K562 (cell line): ENCODE results near the gene MLLT3. TPM values are rescaled to one million over a fixed set of nuclear protein-coding genes. Genes with fewer than 3 reads are reported as not detected.

Experiments
- ATAC-seq: fragments of 200-7000 bp; cut with Tn5 transposase; 3 replicates; pipeline ENCODE4 v1.9.1; 2020; ENCODE audit warnings: moderate library complexity
- BruUV-seq: library from RNA; stranded (reverse); fragments of 400-500 nt; replicated peaks from 2 replicates; lab custom pipeline; 2021; lab: Mats Ljungman, UMichigan
- CTCF ChIA-PET: fragments of 300-600 bp; formaldehyde crosslinking; extraction: SDS; loops from one replicate; lab custom pipeline; 2021; ENCODE audit warnings: low intra/inter-chr PET ratio; lab: Yijun Ruan, JAX
- POLR2A ChIA-PET: fragments of 300-600, 350-650 bp; sonication (Branson Sonifier 250); formaldehyde crosslinking; extraction: SDS; loops from one replicate; lab custom pipeline; 2021; ENCODE audit warnings: antibody characterized with exemption, inconsistent platforms; lab: Yijun Ruan, JAX
- DNase-seq, 4 experiments: peaks; one replicate each; pipeline versions ENCODE4 v3.0.0 to v3.0.0-alpha.2; 2011 to 2018; ENCODE audit warnings: low spot score in 3 of 4, mixed read lengths in 3 of 4; ENCODE audit errors: extremely low read depth in 1 of 4
- FAIRE-seq: peaks from 2 replicates; lab custom pipeline; 2011; peaks lifted over from hg19 to GRCh38; lab: Jason Lieb, UNC
- H2AFZ ChIP-seq: 2 replicates; pipeline ENCODE4 v1.6.0; 2011; ENCODE audit warnings: low read depth, low read length, control low read depth, inconsistent platforms
- H3K27ac ChIP-seq: fragments of 200-600 bp; 3 replicates; pipeline ENCODE4 v1.8.0; 2011; ENCODE audit warnings: low read depth, mild to moderate bottlenecking, control low read depth, inconsistent platforms, low read length, moderate library complexity, mixed read lengths; ENCODE audit errors: extremely low read depth
- H3K27me3 ChIP-seq, 2 experiments: fragments of 300-600 bp in 1 of 2; 2 replicates in 1 of 2; 3 replicates in 1 of 2; pipeline versions ENCODE4 v1.6.0 to v1.8.0; 2011; ENCODE audit warnings: inconsistent platforms in 2 of 2, low read length in 2 of 2, mild to moderate bottlenecking in 1 of 2, mixed read lengths in 1 of 2, moderate library complexity in 1 of 2; ENCODE audit not compliant: control insufficient read depth in 2 of 2, insufficient read depth in 2 of 2
- H3K36me3 ChIP-seq: fragments of 300-600 bp; 3 replicates; pipeline ENCODE4 v1.8.0; 2011; ENCODE audit warnings: mild to moderate bottlenecking, low read length, inconsistent platforms; ENCODE audit not compliant: control insufficient read depth, insufficient read depth
- H3K4me1 ChIP-seq, 2 experiments: fragments of 200-600 bp in 1 of 2; replicated peaks in 1 of 2; 2 replicates in 1 of 2; 3 replicates in 1 of 2; pipeline versions ENCODE4 v1.5.1 to v1.8.0; 2011; ENCODE audit warnings: inconsistent platforms in 2 of 2, low read length in 2 of 2, mild to moderate bottlenecking in 1 of 2, mixed read lengths in 1 of 2, moderate library complexity in 1 of 2; ENCODE audit not compliant: control insufficient read depth in 2 of 2, insufficient read depth in 2 of 2
- H3K4me2 ChIP-seq: 2 replicates; pipeline ENCODE4 v1.6.1; 2011; ENCODE audit warnings: low read length, control low read depth, inconsistent platforms, mixed read lengths; ENCODE audit not compliant: insufficient read depth
- H3K4me3 ChIP-seq: fragments of 200-600 bp; sonication (generic), shearing (Covaris generic); 2 replicates; pipeline ENCODE4 v1.5.1; 2016; ENCODE audit warnings: control low read depth, inconsistent platforms
- H3K79me2 ChIP-seq: fragments of 200-600 bp; 3 replicates; pipeline ENCODE4 v1.8.0; 2011; ENCODE audit warnings: low read length, inconsistent platforms; ENCODE audit not compliant: control insufficient read depth, insufficient read depth
- H3K9ac ChIP-seq, 2 experiments: 2 replicates each; pipeline versions ENCODE4 v1.6.0 to v1.6.1; 2011; ENCODE audit warnings: low read depth in 2 of 2, low read length in 2 of 2, control low read depth in 1 of 2, inconsistent platforms in 1 of 2, mild to moderate bottlenecking in 1 of 2, mixed read lengths in 1 of 2; ENCODE audit not compliant: insufficient read depth in 1 of 2
- H3K9me1 ChIP-seq: one replicate; pipeline ENCODE4 v1.6.0; 2011; ENCODE audit warnings: inconsistent platforms, mild to moderate bottlenecking, low read length, moderate library complexity; ENCODE audit not compliant: control insufficient read depth, insufficient read depth
- H3K9me3 ChIP-seq: replicated peaks from 2 replicates; pipeline ENCODE4 v1.5.1; 2011; ENCODE audit warnings: low read depth, low read length, inconsistent platforms; ENCODE audit not compliant: control insufficient read depth, insufficient read depth
- H4K20me1 ChIP-seq: replicated peaks from 2 replicates; pipeline ENCODE4 v1.6.1; 2011; ENCODE audit warnings: low read length, inconsistent platforms, mixed read lengths; ENCODE audit not compliant: control insufficient read depth, insufficient read depth
- SAFB2 ChIP-seq: fragments of 200-400 bp; formaldehyde crosslinking; IDR thresholded peaks from 2 replicates; pipeline ENCODE4 v1.6.1; 2018; ENCODE audit warnings: borderline replicate concordance, low read length, low read depth, moderate library complexity; ENCODE audit not compliant: severe bottlenecking
- SMAD3 ChIP-seq: fragments of 450-650 bp; formaldehyde crosslinking; conservative IDR thresholded peaks from 2 replicates; pipeline ENCODE4 v1.4.0; 2020; ENCODE audit warnings: mild to moderate bottlenecking
- WGBS: fragments of 100-300 bp; shearing (Covaris generic); methylation state at CpG from one replicate; pipeline ENCODE4 v1.1.6; 2016; ENCODE audit warnings: low coverage, mixed read lengths; ENCODE audit not compliant: insufficient coverage; ENCODE audit errors: missing lambda C conversion rate; 5-methylcytosine and 5-hydroxymethylcytosine counted together
- in situ Hi-C: fragments of 300-500 bp; cut with MboI; formaldehyde crosslinking; loops from 4 replicates; pipeline ENCODE4 v1.15.0; 2018; ENCODE audit warnings: inconsistent platforms, mixed read lengths
- intact Hi-C: fragments of 100-400 bp; cut with micrococcal nuclease; formaldehyde crosslinking; loops from 2 replicates; pipeline ENCODE4 v1.14.2; 2022
- polyA plus RNA-seq, 8 experiments: library from polyadenylated mRNA; depleted of rRNA in 4 of 8; stranded (reverse) in 5 of 8; unstranded in 3 of 8; fragments of >200 nt; fragmentation: Nextera tagmentation in 2 of 8; fragmentation: Illumina TruSeq in 1 of 8; extraction: Ambion mirVana in 2 of 8; extraction: Trizol in 1 of 8; gene quantifications; 2 replicates each; pipeline versions ENCODE4 v1.2.1 to v1.2.3, GENCODE V29; 2011 to 2014; ENCODE audit warnings: inconsistent platforms in 1 of 8, missing spikeins in 1 of 8
- total RNA-seq, 7 experiments: library from RNA; depleted of rRNA in 6 of 7; stranded (reverse); fragments of >200 nt in 6 of 7; fragmentation: Illumina TruSeq in 2 of 7; extraction: Trizol in 2 of 7; gene quantifications; 2 replicates each; pipeline versions ENCODE4 v1.2.1 to v1.2.3, GENCODE V29; 2011 to 2021; ENCODE audit warnings: low replicate concordance in 1 of 7
- TF ChIP-seq, protein P1 (sequence below): sonication (generic); formaldehyde crosslinking; IDR thresholded peaks from 2 replicates; pipeline ENCODE4 v1.8.0; 2022; ENCODE audit warnings: mild to moderate bottlenecking, missing genetic modification reagents

Gene MLLT3
- total and polyA plus RNA-seq, 9 of the 15 experiments (the other 6 are each of a cell fraction or from before 2014, with no cell fraction given), result 0.07 to 0.42 (median 0.22) TPM; not detected in 4

DNA sequence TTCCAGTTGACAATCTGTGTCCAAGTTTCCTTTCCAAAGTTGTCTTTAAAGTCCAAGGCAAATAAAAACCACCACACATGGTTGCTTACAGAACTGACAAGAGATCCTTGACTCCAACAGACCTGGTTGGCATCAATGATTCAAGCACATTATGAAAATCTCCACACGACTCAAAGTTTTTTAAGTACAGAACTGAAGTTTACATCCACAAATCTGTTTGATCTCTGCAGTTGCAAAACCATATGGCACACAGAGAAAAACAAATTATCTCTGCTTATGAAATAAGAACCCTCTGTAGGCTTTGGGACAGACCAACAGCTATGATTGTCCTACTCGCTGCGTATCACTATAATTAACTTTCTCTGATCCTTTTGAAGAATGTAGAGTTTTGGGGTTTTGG, 60.8 kb downstream of the MLLT3 start:
- CTCF ChIA-PET, result no interaction called here
- Histone ChIP-seq H3K9ac (no peak overlapping the region), H3K4me1 (no peaks in the 10 kb centered on the region), H3K27ac (no peak overlapping the region)
- no peak for DNase-seq
- intact Hi-C loops, result no loop called here
- TF ChIP-seq SMAD3 (CRISPR knock-in tag), result no peak
- no peak for TF ChIP-seq SAFB2
- TF ChIP-seq, all 486 proteins: peak for 0
- Histone ChIP-seq H3K79me2 (no peaks in the 10 kb centered on the region), H2AFZ (no peak overlapping the region), H3K9me3 (no peaks in the 10 kb centered on the region), H3K27me3 (no peaks in the 10 kb centered on the region), H3K9me1 (no peaks in the 10 kb centered on the region), H3K4me2 (no peak overlapping the region), H4K20me1 (no peaks in the 10 kb centered on the region), H3K36me3 (no peaks in the 10 kb centered on the region), H3K4me3 (no peak overlapping the region)
- ATAC-seq (no peak), FAIRE-seq (no peak)
- in situ Hi-C loops, result no loop called here
- 0% methylated on average over 3 of the region's 3 CpGs for WGBS
- POLR2A ChIA-PET, result no interaction called here
- BruUV-seq, result no TSS peak

DNA sequence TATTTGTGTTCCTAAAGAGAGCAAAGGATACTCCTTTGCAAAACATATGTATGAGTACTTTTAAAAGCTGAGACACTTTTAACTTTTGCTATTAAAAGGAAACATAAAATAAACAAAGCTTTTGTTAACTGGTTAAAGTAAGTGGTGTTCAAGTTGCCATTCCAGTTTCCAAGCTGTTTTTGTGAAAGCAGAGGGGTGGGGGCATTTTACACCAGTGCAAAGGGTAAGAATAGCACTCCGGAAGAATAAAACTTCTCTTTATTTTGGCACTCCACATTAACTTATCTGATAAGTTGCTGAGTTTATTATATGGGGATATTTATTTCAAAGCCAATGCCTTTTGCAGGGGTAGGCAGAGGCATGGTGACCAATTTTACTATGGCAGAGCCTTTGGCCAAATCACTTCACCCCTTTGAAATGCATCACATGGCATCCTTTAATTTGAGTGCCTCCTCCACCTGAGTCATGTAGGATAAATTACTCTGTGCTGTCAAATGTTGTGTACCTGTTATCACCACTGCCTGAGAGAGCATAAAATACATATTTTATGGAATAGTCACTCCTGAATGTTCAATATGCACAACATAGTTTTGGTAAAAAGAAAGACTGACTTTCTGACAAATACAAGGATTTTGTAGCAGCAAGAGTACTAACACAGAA, 62.9 kb downstream of the MLLT3 start:
- no peak overlapping the region for H3K27ac ChIP-seq
- in situ Hi-C loops, result no loop called here
- H3K9me3 ChIP-seq, result no peaks in the 10 kb centered on the region
- no peak for FAIRE-seq
- no peaks in the 10 kb centered on the region for H3K79me2 ChIP-seq
- no peaks in the 10 kb centered on the region for H4K20me1 ChIP-seq
- no peak overlapping the region for H3K9ac ChIP-seq
- 0% methylated on average over 1 of the region's 1 CpG for WGBS
- ATAC-seq, result no peak
- H3K36me3 ChIP-seq, result no peaks in the 10 kb centered on the region
- no peak for DNase-seq
- CTCF ChIA-PET, result no interaction called here
- no peak overlapping the region for H3K4me3 ChIP-seq
- intact Hi-C loops, result no loop called here
- no peaks in the 10 kb centered on the region for H3K27me3 ChIP-seq
- POLR2A ChIA-PET, result no interaction called here
- H3K4me2 ChIP-seq, result no peak overlapping the region
- H2AFZ ChIP-seq, result no peak overlapping the region
- no peaks in the 10 kb centered on the region for H3K9me1 ChIP-seq
- BruUV-seq, result no TSS peak
- no peaks in the 10 kb centered on the region for H3K4me1 ChIP-seq
- TF ChIP-seq, protein P1, sequence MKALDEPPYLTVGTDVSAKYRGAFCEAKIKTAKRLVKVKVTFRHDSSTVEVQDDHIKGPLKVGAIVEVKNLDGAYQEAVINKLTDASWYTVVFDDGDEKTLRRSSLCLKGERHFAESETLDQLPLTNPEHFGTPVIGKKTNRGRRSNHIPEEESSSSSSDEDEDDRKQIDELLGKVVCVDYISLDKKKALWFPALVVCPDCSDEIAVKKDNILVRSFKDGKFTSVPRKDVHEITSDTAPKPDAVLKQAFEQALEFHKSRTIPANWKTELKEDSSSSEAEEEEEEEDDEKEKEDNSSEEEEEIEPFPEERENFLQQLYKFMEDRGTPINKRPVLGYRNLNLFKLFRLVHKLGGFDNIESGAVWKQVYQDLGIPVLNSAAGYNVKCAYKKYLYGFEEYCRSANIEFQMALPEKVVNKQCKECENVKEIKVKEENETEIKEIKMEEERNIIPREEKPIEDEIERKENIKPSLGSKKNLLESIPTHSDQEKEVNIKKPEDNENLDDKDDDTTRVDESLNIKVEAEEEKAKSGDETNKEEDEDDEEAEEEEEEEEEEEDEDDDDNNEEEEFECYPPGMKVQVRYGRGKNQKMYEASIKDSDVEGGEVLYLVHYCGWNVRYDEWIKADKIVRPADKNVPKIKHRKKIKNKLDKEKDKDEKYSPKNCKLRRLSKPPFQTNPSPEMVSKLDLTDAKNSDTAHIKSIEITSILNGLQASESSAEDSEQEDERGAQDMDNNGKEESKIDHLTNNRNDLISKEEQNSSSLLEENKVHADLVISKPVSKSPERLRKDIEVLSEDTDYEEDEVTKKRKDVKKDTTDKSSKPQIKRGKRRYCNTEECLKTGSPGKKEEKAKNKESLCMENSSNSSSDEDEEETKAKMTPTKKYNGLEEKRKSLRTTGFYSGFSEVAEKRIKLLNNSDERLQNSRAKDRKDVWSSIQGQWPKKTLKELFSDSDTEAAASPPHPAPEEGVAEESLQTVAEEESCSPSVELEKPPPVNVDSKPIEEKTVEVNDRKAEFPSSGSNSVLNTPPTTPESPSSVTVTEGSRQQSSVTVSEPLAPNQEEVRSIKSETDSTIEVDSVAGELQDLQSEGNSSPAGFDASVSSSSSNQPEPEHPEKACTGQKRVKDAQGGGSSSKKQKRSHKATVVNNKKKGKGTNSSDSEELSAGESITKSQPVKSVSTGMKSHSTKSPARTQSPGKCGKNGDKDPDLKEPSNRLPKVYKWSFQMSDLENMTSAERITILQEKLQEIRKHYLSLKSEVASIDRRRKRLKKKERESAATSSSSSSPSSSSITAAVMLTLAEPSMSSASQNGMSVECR, result no peak
